Kidney tubule cell (primary cell): Measurements from ENCODE around the gene TMEM131L.
"Not testable (repeated sequence)": the region's sequence is repeated elsewhere in the genome, so short reads cannot be mapped to it uniquely, and the experiment has no call there.

ENCODE experiments used
- DNase-seq: peaks from one replicate; pipeline ENCODE4 v3.0.0-alpha.2; 2018; ENCODE audit warnings: low spot score

Gene TMEM131L

GRCh38 chr4:153543351-153543750 lies 77.2 kb downstream of the TMEM131L start:
- no peak for DNase-seq

- DNase-seq, result no peak
These were observed 79.7 kb downstream of the TMEM131L start for GRCh38 chr4:153545822-153546221.

DNA sequence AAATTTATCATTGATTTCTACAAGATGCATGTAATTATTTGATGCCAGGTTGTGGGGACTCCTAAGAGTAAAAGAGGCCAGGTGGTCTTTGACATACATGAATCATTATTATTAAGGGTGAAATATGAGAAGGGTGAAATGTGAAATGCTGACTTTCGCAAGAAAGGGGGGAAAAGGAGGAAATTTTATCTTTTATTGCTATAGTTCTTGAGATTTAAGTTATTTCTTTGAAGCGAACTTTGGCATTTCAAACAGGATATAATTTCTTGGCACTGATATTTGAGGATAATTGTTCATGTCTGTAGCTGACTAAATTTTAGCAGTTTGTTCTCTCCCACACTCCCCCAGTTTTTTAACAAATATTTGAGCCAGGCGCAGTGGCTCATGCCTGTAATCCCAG lies 80.1 kb downstream of the TMEM131L start:
- DNase-seq, result no peak

DNA sequence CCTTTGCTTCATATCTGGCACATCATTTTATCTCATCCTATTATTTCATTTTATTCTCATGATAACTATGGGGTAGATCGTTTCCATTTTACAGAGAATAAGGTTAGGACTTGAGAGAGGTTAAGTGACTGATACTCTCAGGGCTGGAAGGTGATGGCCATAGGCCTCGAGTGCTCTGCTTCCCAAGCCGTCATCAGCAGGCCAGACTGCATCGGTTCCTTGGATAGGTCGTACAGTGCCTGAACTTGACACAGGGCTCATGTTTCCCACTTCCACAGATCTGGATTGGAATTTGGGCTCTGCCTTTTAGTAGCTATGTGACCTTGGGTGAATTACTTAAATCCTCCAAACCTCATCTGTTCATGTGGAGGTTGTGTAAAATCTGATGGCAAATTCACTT lies 81.4 kb downstream of the TMEM131L start:
- DNase-seq, result no peak

GRCh38 chr4:153548907-153549306 lies 82.7 kb downstream of the TMEM131L start:
- DNase-seq, result not testable (repeated sequence)

GRCh38 chr4:153549405-153549804 lies 83.2 kb downstream of the TMEM131L start:
- no peak for DNase-seq

DNA sequence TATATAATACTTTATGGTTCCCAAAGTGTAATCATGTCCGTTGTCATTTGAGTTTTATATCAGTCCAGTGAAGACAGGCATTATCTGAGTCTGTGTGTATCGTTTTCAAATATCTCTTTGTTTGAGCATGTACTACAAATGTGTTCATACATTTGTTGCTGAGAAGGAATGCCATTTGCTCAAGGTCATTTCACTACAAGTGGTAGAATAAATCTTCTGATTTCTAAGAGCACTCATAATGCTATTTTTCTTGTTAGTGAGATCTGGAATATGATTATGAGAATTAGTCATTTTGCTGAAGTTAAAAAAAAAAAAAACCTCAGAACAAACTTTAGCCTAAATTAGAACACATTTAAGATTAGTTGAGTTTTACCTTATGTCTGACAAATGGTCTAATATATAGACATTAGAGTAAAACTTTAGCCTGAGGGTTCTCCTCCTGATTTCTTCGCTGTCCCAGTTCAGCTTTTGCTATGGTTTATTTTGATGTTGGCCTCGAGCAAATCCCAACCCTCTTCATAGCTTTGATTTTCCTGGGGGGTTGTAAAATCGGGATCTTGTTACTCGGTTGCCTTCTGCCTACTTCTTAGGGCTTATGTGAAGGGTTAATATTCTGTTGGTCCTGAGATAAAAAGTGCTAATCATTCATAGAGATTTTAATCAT lies 87.1 kb downstream of the TMEM131L start:
- no peak for DNase-seq

DNA sequence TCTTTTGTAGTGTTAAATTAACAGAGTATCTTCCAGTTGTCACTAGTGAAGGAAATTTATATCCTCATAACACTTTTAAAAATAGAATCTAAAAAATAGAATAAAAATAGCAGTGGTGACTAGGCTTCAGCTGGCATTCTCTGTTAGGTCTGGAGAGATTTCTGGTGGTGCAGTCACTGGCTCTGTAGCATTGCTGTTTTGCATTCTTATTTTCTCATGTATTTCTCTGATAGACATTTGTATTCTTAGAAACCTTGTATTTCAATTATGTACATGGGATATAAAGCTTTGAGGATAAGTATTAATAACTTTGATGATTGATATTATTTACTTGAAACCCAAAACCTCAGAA lies 87.6 kb downstream of the TMEM131L start:
- DNase-seq, result no peak

DNA sequence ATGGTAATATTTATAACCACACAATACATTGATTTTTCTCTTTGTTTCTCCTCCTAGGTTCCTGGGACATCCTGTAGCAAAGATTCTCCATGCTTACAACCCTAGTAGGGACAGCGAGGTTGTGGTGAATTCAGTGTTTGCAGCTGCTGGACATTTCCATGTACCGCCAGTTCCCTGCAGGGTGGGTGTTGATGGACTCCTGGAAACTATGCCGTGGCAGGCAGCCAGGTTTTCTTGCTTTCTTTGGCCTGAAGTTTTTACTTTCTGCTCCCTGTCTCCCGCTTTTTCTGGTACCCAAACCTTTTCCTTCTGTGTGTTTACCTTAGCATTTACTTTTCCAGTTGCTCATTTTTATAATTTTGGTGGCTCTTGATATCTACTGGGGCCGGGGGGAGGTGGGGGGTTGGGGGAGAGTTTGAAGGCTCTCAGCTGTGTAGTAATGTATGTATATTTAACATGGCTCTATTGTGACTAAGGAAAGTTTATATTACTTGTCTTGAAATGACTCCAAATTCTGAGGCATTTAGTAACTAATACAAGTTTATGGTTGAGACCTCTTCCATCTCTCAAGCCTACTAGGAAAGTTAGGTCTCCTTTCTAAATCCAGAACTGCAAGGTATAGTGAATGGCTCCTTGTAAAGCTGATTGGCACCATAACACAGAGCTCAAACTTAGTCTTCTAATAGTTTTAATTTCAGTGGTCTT lies 89.7 kb downstream of the TMEM131L start:
- DNase-seq, result no peak

GRCh38 chr4:153556435-153556815 lies 90.3 kb downstream of the TMEM131L start:
- no peak for DNase-seq

DNA sequence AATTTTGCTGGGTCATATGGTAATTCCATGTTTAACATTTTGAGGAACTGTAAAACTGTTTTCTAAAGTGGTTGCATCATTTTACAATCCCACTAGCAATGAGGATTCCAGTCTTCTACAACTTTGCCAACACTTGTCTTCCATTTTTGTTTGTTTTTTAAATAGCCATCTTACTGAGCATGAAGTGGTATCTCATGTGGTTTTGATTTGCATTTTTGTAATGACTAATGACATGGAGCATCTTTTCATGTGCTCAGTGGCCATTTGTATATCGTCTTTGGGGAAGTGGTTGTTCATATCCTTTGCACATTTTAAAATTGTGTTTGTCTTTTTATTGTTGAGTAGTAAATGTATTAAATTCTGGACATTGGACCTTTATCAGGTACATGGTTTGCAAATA lies 94.7 kb downstream of the TMEM131L start:
- no peak for DNase-seq

DNA sequence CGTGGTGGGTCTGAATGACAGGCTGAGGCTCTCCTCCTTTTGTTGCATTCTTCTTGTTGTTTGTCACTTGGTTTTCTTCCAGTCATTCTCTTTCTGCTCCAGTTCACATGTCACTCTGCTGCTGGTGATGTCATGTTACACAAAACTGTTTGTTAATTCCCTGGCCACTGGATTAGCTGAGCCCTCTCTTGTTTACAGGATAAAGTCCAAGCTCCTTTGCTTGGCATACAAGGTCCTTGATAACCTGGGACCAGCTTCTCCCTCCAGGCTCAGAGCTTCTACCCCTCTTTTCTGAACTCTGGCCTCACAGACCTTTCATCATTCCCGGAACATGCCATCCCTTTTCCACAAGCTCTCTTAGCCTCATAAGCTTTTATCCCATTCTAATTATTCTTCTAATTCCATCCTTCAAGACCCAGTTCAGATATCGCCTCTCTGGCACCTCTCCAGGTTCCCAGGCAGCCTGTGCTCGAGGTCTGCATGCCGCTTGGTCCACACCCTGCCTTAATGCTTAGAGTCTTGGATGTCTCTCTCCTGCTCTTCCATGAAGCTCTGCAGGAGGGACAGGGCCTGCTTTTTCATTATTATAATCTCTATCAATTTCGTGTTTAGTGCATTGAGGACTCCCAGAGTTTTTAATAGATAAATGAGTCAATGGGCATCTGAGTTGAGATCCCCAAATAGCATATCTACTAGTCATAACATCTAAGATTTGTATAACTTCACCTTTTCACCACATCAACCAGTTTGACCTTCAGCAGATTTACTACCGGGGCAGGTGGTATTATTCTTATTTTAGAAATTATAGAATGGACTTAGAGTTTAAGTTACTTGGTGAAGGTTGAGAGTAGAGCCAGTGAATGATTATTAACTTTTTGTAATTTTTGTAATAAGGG lies 98.7 kb downstream of the TMEM131L start:
- DNase-seq, result peak; percentile 76

GRCh38 chr4:153566631-153567150 lies 100.5 kb downstream of the TMEM131L start:
- no peak for DNase-seq

GRCh38 chr4:153567660-153568059 lies 101.5 kb downstream of the TMEM131L start:
- not testable (repeated sequence) for DNase-seq

DNA sequence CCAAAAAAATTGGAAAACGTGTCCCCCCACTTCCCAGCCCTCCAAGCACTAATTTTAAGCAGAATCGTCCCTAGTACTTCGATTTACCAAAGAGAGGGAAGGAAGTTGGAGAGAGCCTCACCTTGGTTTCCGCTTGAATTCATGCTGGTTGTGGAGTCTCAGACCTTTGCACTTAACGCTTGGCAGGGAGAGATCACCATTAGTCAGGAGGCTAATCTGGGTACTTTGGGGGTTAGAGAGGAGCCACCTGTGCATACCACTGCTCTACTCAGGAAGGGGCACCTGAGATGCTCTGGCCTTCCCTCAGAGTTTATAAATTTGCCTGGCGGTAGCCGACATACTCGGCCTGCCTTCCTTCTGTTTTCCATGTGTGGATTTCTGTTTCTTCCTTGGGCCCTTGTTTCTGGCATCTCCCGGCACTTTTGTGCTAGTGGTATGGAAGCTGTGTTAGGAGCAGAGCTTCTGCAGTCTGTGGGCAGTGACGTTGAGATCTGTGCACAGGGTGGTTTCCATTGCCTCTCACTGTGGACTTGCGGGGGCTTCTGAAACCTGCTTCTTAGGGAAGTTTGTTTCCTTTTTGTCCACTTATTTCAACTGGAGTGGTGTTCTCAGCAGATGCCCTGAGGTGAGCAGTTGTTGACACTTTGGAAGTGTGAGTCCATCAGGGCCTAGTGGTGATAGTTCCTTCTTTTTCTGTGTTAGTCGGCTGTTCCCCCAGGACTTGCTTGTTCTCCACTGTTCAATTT lies 104.2 kb downstream of the TMEM131L start:
- DNase-seq, result no peak

DNA sequence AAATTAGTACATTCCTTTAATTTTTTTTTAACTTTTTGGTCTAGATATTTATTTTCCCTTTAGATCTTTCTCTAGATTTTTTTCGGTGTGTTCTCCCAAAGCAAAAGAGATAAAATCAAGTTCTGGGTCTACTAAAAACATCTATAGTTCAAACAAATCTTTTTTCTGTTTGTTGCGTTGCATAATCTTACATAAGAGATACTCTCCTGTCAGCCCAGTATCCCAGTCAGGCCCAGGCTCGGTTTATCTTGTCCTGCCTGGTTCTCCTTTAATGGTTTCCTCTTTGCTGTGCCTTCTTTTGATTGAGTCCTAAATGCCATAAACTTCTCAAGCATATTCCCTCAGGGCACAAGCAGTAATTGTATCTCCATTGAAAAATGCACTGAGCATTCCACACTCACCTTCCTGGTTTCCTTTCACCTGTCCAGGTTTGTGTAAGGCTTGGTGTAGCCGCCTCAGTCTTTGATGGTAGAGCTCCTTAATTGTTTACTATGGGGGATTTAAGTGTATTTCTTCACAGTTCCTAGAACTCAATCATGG lies 104.9 kb downstream of the TMEM131L start:
- DNase-seq, result no peak

DNA sequence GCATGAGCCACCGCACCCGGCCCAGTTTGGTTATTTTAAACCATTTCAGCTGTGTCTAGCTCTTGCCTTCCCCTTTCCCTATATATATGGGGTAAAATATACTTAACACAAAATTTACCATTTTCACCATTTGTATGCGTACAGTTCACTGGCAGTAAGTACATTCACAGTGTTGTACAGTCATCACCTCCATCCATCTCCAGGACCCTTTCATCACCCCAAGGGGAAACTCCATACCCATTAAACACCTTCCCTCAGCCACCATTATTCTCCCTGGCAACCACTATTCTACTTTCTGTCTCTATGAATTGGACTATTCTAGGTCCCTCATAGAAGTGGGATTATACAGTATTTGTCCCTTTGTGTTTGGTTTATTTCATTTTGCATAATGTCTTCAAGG lies 106.4 kb downstream of the TMEM131L start:
- no peak for DNase-seq

DNA sequence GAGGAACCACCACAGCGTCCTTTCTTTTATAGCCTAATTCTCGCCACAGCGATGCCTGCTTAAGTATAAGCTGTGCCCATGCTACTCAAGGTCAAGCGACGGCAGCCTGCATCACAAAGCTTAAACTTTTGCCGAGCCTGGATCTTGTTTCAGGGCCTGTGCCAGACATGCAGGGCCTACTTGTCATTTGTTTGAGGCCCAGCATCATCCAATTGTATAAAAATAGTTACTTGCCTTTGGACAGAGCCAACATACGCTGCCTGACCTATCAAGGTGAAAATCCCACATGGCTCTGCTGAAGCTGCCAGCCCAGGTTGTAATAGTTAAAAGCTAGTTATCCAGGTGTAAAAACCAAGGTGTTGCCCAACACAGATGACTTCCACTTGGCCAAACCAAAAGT lies 107.1 kb downstream of the TMEM131L start:
- no peak for DNase-seq

GRCh38 chr4:153573881-153574802 lies 108.0 kb downstream of the TMEM131L start:
- DNase-seq, result peak; percentile 64

GRCh38 chr4:153576443-153576774 lies 110.2 kb downstream of the TMEM131L start:
- DNase-seq, result no peak

- DNase-seq, result no peak
These were observed 110.9 kb downstream of the TMEM131L start for GRCh38 chr4:153577053-153577452.
